IPS-18c (cell line): ENCODE measurements around the gene MGLL.

Experiments used
- H3K4me3 ChIP-seq: 2 replicates; pipeline ENCODE4 v1.7.0; 2013; ENCODE audit warnings: low read depth, mild to moderate bottlenecking, low read length, moderate library complexity; ENCODE audit not compliant: insufficient read depth
- H3K9me3 ChIP-seq: one replicate; pipeline ENCODE4 v1.6.1; 2013; ENCODE audit warnings: mild to moderate bottlenecking, low read length, moderate library complexity; ENCODE audit not compliant: control insufficient read depth, insufficient read depth

The MGLL gene

DNA sequence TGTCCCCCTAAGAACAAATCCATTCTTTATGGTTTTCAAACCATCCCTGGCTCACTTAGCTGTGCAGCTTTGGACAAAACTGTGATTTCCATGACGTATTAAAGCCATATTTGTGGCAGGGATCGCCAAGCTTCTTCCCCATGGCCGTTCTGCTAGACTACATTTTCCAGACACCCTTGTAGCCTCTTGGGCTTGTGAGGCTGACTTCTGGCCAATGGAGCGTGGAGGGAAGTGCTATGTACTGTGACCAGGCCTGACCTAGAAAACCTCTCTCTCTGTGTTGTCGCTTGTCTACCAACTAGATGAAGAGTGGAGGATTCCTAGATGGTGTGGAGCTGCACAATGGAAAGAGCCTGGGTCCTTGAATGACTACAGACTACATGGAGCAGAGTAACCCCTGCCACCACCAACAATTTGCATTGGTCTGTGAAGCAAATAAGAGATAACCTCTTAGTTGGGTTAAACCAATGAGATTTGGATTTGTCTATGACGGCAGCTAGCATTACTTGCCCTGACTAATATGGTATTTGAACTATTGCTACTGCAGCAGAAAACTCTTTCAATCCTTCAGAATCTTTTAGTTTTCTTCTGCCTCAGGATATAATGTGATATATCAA, 22.1 kb upstream of the MGLL start:
- no peak overlapping the region for H3K4me3 ChIP-seq
- H3K9me3 ChIP-seq: no peaks in the 10 kb centered on the region

DNA sequence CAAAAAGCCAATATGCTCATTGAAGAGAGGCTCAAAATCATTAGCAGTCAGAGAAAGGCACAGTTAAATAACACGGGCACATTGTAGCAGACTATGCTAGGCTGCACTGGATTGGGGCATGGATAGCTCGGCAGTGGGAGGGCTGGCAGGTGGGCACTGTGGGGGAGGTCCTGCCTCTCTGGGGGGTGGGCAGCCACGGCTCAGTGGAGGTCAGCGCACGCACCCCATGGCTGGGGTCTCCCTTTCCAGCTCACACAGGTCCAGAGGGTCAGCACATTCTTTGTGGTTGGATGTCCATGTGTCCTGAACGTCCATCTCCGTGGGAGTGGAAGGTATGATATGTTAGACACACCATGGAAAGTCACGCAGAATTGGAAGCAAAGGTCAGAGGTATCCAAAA, 18.4 kb upstream of the MGLL start:
- Histone ChIP-seq H3K4me3 (no peak overlapping the region), H3K9me3 (no peaks in the 10 kb centered on the region)

DNA sequence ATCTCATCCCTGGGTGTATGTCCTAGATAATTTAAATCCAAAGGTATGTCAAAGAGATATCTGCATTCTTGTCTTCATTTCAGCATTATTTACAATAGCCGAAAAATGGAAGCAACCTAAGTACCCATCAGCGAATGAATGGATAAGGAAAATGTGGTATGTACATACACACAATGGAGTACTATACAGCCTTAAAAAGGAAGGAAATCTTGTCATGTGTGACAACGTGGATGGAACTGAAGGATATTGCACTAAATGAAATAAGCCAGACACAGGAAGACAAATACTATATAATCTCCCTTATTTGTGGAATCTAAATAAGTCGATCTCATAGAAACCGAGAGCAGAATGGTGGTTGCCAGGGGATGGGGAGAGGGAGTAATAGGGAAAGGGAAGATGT, 16.8 kb upstream of the MGLL start:
- Histone ChIP-seq H3K9me3 (no peaks in the 10 kb centered on the region), H3K4me3 (no peak overlapping the region)

DNA sequence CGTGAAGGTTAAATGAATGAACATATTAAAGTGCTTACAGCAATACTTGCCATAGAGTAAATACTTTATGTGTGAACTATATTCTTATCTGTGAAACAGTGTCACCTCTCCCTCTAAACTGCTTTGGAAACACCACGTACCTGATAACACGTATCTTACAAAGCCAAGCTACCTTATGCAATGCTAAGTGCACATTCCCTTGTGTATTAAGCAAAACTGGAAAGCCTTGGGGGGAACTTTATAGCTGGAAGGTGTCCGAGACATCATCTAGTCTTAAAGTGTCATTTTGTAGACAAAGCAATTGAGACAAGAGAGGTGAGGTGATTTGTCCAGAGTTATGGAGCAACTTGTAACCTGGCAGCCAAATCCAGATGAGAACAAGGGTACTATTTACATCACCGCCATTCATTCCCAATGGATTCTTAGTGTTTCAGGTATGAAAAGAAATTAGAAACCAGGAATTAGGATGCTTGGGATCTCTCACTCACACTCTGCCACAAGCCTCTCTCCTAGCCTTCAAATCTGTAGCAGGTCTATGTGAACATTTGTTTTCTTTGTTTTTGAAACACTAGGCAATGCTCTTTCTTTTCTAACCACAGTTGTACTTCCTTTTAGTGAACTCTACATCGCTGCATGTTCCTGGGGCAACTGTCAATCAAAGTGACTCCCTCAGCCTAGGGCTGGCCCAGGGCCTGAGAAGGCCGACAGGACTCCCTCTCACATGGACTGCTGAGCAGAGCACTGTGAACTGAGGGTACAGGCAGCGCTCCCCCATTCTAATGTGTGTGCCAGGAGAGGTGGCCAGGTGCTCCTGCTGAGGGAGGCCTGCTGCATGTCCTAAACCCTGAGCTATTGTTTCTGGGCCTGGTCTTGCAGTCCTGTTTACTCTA, 13.9 kb upstream of the MGLL start:
- H3K4me3 ChIP-seq: no peak overlapping the region
- no peaks in the 10 kb centered on the region for H3K9me3 ChIP-seq

DNA sequence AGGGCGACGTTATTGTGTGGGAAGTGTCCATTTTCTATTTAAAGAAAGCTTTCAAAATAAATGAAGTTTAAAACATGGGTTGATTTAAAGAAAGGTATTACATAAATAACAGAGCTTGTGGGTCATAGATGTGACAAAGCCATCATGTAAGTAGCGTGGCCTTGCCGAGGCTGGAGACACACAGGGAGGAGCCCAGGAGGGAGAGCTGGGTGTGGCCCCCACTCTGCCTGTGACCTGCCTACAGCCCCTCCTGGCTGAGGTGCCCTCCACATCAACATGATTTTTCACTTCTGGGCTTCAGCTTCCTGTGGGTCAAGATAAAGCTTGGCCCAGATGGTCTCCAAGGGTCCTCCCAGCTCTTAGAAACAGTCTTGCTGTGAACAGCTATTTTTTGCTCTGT, 12.5 kb upstream of the MGLL start:
- Histone ChIP-seq H3K9me3 (no peaks in the 10 kb centered on the region), H3K4me3 (no peak overlapping the region)

DNA sequence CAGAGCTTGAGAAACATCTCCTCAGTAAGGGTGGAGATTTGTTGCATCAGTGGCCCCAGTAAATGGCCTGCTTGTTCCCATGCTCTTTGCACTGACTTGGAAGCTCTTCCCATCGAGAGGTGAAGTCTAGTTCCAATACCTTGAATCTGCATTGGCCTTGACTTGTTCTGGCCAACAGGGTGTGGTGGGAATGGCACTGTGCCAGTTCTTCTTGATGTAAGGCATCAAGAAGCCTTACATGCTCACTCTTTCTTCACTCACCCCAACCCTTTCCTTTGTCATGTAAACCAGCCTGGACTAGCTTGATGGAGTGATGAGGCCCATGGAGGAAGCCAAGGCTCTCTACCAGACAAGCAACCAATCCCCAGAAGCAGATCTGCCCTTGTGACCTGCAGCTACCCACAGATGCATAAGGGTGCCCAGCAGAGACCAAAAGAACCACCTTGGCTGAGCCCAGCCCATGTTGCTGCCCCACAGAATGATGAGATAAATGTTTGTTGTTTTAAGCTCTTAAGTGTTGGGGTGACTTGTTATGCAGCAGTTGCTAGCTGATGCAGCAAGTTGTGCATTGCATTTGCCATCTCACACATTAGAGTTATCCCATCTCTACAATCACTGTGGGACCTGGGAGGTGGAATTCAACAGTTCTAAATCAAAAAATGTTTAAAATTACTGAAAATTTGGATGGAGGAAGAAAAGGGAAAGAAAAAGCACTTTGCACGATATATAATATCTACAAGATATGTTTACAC, 11.1 kb upstream of the MGLL start:
- H3K4me3 ChIP-seq: no peak overlapping the region
- no peaks in the 10 kb centered on the region for H3K9me3 ChIP-seq

DNA sequence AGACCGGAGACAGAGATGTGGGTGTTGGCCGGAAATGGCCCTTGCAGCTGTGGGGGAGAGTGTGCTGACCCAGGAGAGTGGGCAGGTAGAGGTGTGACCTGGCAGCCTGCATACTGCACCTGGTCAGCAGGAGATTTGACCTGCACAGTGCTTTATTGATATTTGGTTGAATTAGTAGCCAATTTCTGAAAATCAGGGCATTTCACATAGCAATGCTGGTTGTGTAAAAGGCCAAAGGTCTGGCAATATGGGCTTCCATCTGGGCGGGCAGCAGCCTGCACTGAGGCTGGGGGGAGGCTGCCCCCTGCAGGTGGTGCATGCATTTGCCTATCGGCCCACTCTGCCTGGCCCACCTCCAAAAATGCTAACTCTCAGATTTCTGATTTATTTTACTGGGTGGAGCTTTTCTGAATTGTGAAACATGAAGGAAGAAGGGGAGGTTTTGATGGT, 9.4 kb upstream of the MGLL start:
- no peaks in the 10 kb centered on the region for H3K9me3 ChIP-seq
- no peak overlapping the region for H3K4me3 ChIP-seq

DNA sequence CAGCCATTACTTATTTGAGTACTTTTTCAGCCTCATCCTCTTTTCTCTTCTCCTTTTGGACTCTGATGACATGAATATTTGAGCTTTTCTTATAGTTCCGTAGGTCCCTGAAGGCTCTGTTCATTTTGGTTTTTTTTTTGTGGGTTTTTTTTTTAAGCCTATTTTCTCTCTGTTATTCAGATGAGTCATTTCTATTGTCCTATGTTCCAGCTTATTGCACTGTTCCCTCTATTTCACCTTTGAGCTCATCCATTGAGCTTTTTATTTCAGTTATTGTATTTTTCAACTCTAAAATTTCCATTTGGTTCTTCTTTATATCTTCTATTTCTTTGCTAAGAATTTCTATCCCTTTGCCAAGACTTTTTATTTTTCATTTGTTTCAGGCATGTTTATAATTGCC, 7.2 kb upstream of the MGLL start:
- no peak overlapping the region for H3K4me3 ChIP-seq

DNA sequence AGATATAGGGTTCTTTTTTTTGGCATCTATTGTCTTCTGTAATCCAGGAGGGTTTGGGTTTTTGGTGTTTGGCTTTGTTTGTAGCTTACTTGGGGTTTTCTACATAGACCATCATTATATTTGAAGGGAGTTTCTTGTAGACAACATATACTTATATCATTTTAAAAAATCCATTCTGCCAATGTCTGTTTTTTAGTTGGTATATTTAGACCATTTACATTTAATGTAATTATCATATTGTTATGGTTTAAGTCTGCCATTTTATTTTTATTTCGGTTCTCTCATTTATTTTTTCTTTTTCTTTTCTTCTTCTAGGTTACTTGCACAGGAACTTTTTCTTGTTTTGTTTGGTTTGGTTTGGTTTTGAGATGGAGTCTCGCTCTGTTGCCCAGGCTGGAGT, 5.5 kb upstream of the MGLL start:
- Histone ChIP-seq H3K9me3 (no peaks in the 10 kb centered on the region), H3K4me3 (no peak overlapping the region)

More for the DNA sequence above, 7.2 kb upstream of the MGLL start:
- H3K9me3 ChIP-seq: no peaks in the 10 kb centered on the region

DNA sequence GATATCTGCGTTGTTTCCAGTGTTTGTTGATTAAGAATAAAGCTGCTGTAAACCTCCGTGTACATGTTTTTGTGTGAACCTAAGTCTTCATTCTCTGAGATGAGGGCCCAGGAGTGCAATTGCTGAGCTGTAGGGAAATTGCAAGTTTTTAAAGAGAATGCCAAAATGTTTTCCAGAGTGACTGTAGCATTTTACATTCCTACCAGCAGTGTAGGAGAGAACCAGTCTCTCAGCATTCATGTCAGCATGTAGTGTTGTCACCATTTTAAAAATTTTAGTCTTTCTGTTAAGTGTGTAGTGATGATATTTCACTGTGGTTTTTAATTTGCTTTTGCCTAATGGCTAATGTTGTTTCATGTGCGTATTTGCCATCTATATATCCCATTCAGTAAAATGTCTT, 3.4 kb upstream of the MGLL start:
- Histone ChIP-seq H3K4me3 (no peak overlapping the region), H3K9me3 (no peaks in the 10 kb centered on the region)

DNA sequence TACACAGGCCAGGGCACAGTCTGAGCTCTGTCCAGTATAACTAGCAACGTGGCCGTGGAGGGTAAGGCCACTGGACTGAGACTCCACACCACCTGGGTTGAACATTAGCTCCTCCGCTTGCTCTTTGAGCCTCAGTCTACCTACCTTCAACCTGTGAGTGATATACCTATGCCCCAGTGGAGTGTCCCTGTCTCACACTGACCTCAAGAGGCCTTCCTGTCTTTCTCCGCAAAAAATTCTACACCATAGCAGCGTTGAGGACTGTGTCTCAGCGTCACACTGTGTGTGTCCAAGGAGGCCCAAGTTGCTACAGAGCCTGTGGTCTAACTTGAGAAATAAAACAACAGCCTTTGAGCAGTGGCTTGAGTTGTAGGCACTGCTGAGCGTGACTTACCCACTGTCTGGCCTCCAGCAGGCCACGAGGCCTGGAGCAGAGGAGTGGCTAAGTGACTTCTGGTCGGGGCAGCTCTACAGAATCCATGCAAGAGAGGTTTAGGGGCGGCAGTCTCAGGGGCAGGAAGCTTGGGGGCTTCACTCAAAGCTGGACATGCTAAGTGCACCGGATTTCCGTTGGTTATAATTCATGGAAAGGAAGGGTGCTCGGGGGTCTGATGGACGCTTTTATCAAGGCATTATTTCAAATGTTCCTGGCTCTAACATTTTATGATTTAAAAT, 2.0 kb upstream of the MGLL start:
- H3K4me3 ChIP-seq: no peak overlapping the region

DNA sequence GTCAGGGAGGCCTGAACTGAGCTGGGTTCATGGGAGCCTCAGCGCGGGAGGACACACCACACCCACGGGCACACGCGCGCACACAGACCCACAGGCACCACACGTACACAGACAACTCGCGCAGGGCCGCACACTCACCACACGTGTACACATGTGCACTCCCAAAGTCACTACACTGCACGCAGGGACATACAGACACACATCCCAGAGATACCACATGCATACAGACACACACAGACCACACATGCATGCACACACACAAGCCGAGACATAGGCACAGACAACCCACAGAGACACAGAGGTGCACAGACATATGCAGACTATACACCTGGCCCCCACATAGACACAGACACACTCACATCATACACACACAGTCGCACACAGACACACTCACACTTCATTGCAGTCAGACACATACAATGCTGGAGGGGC, 1.1 kb upstream of the MGLL start:
- Histone ChIP-seq H3K4me3 (no peak overlapping the region), H3K9me3 (peaks cover 1% of the 10 kb centered on the region)

More for the DNA sequence above, 2.0 kb upstream of the MGLL start:
- H3K9me3 ChIP-seq: no peaks in the 10 kb centered on the region

DNA sequence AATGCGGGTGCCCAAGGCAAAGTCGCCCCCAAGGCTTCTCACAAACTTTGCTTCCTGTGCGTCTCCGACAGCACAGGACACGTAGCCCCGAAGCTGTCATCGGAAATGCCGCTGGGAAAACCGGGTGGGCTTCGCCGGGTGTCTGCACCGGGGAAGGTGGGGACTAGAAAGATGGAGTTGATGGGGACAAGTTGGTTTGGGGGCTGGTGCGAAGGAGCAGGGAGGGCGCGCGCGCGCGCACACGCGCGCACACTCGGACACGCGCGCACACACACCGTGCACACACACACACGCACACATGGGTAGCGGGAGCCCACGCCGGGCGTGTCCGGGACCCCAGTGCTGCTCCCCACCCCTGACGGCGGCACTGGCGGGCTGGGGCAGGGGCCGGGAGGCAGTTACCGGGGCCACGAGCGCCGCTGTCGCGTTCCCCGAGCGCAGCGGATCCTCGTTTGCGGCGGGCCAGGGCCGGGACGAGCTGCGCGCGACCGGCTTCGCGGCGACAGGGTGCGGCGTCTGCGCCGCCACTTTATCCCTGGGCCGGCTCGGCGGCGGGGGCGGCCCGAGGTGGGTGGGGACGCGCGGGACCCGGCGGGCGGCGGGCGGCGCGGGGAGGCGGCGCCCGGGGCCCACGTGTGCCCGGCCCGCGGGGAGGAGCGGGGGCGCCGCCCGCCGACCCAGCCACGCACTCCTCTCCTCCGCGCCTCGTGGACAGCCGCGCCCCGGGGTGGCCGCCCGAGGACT, 539 bp upstream of the MGLL start:
- Histone ChIP-seq H3K4me3 (peak overlapping the region; percentile 67), H3K9me3 (peaks cover 4% of the 10 kb centered on the region)

DNA sequence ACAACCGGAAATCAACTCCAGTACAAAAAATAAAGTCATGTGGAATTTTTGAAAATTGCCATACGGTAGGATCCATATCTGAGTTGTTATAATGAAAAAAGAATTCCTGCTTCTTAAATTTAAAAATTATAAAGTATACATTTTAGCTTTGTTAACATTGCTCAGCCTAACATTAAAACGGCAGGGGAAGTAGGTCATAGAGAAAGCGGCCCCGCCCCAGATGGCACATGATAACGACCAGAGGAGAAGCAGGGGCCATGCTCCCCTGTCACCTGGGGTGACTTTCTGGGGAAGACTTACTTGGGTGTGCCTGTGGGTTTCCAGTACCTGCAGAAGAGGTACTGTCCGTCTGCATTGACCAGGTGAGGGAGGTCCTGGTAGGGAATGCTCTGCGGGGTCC, 921 bp downstream of the MGLL start:
- Histone ChIP-seq H3K4me3 (no peak overlapping the region), H3K9me3 (peaks cover 4% of the 10 kb centered on the region)

DNA sequence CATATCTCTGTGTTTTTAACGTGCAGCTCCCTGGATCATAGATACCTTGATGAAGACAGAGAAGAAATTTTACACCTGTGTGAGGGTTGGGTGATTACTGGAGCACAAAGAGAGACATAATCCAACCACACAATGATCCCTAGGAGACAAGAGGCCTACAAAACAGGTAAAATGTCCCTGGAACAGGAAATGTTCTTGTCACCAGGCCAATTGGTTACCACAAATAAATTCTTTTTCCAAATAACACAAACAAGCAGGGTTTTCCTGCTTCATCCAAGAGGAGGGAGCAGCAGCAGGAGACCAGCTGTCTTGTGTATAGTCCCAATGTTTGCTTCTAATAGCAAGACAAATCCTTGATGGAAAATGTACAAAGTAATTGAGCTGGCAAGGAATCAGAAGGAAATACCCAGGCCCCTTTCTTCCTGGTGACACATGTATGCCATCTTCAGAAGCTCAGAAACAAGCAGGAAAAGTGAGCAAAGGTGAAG, 1.4 kb downstream of the MGLL start:
- peaks cover 4% of the 10 kb centered on the region for H3K9me3 ChIP-seq
- no peak overlapping the region for H3K4me3 ChIP-seq

DNA sequence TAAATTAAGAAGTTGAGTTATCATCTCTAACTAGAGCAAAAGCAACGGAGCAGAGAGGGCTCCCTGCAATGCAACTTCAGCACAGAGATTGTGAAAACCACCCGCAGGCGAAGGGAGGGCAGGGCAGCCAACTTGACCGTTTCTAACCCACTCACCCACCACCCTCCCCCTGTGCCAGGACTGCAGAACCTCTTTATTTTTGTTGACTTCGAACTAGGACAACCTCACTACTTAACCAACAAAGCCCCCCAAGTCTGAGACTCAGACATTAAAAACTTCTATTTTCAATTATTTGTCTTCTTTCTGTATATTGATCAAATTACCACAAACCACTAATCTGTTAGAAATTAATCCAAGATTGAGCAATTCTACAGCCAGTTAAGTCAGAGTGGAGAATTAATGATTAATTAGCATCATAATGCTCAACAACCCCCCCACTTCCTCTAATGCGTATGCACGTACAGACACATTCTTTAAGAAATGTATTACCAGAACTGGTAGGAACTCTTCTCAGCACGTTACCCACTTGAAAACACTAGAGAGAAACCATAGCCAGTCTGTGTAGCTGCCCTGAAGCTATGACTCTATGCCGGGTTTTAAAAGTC, 2.0 kb downstream of the MGLL start:
- no peak overlapping the region for H3K4me3 ChIP-seq
- peaks cover 4% of the 10 kb centered on the region for H3K9me3 ChIP-seq
